Left cardiac atrium (tissue), 2 donors: Measurements from ENCODE around the gene CFAP45. TPM values are rescaled to one million over a fixed set of nuclear protein-coding genes. Genes with fewer than 3 reads are reported as not detected.

ENCODE experiments used
- microRNA-seq, 2 donors: library from miRNA; unstranded; fragments of <30 nt; microRNA quantifications; one replicate each; pipeline ENCODE4 v1.2.0, GENCODE V29; 2020
- total RNA-seq, 2 donors: library from RNA; stranded (reverse); fragmentation: NEBNext Ultra II Directional; extraction: Animal tissue kit (Norgen Biotek cat#: 25700); gene quantifications; one replicate each; pipeline ENCODE4 v1.2.1, GENCODE V29; 2021
- donor health status: DM: no; HTN: yes; CAD: no; lungs with severe emphysema.
- donor health status: DM: yes; HTN: yes; CAD: no.

The CFAP45 gene
- total RNA-seq, 2 donors from 2014 or later: 1.6 to 2.0 TPM

Small RNAs within 50 kb of the gene (microRNA-seq; reads per million reads assigned to microRNA genes)
- 0 reads per million in 2 donors for gene MIR4259

Other genes starting within 250 kb of the CFAP45 start
- not detected for gene CRP, start 185.6 kb downstream of the CFAP45 start, total RNA-seq
- gene DUSP23, start 119.2 kb downstream of the CFAP45 start, total RNA-seq: 10 to 100 TPM; 25.4 to 36.0 TPM
- 1 to 10 TPM in 1 of 2 donors, under 1 TPM in 1; 0.21 to 1.1 TPM for gene FCRL6, start 97.8 kb downstream of the CFAP45 start, total RNA-seq
- 1 to 10 TPM; 2.4 to 4.4 TPM for gene SLAMF8, start 73.3 kb downstream of the CFAP45 start, total RNA-seq
- not detected for gene VSIG8, start 37.5 kb downstream of the CFAP45 start, total RNA-seq
- 100 to 1,000 TPM; 201 to 276 TPM for gene TAGLN2, start 25.3 kb upstream of the CFAP45 start, total RNA-seq
- 1 to 10 TPM; 1.4 to 3.3 TPM for gene IGSF9, start 45.4 kb upstream of the CFAP45 start, total RNA-seq
- under 1 TPM in 1 of 2 donors, not detected in 1; 0.35 TPM for gene SLAMF9, start 54.1 kb upstream of the CFAP45 start, total RNA-seq
- 1 to 10 TPM; 3.3 to 3.4 TPM for gene PIGM, start 131.8 kb upstream of the CFAP45 start, total RNA-seq
- under 1 TPM; 0.05 to 0.15 TPM for gene KCNJ10, start 170.0 kb upstream of the CFAP45 start, total RNA-seq
- under 1 TPM in 1 of 2 donors, not detected in 1; 0.06 TPM for gene KCNJ9, start 181.4 kb upstream of the CFAP45 start, total RNA-seq
- gene IGSF8, start 198.5 kb upstream of the CFAP45 start, total RNA-seq: 10 to 100 TPM; 18.8 to 22.1 TPM
- 100 to 1,000 TPM; 114 to 176 TPM for gene ATP1A2, start 215.6 kb upstream of the CFAP45 start, total RNA-seq